Ectodermal cell (in vitro differentiated cells): ENCODE results near the gene FLVCR2.

Source experiments
- H3K27ac ChIP-seq: 2 replicates; pipeline ENCODE4 v1.7.0; 2013; ENCODE audit warnings: mild to moderate bottlenecking, low read depth, low read length; ENCODE audit not compliant: insufficient read depth, poor library complexity, severe bottlenecking
- H3K27me3 ChIP-seq: 2 replicates; pipeline ENCODE4 v1.7.0; 2013; ENCODE audit warnings: mild to moderate bottlenecking, low read length; ENCODE audit not compliant: insufficient read depth, control insufficient read depth, poor library complexity, severe bottlenecking
- H3K36me3 ChIP-seq: one replicate; pipeline ENCODE4 v1.7.0; 2013; ENCODE audit warnings: low read length; ENCODE audit not compliant: control insufficient read depth, insufficient read depth
- H3K4me1 ChIP-seq: one replicate; pipeline ENCODE4 v1.7.0; 2013; ENCODE audit warnings: low read length; ENCODE audit not compliant: control insufficient read depth, insufficient read depth
- H3K4me3 ChIP-seq: 2 replicates; pipeline ENCODE4 v1.7.0; 2013; ENCODE audit warnings: low read depth, low read length, control low read depth; ENCODE audit not compliant: insufficient read depth
- H3K9me3 ChIP-seq: 2 replicates; pipeline ENCODE4 v1.7.0; 2013; ENCODE audit warnings: mild to moderate bottlenecking, low read length, moderate library complexity; ENCODE audit not compliant: control insufficient read depth
- WGBS, 2 experiments: methylation state at CpG; one replicate each; pipeline ENCODE4 v1.1.7; 2013; ENCODE audit warnings: missing lambda C conversion rate in 2 of 2; 5-methylcytosine and 5-hydroxymethylcytosine counted together

Gene FLVCR2

GRCh38 chr14:75553761-75554364 is 24.6 kb upstream of the FLVCR2 start:
- no peaks in the 10 kb centered on the region for H3K9me3 ChIP-seq
- H3K4me3 ChIP-seq: no peak overlapping the region
- H3K27ac ChIP-seq: no peak overlapping the region
- H3K4me1 ChIP-seq: no peaks in the 10 kb centered on the region
- no peaks in the 10 kb centered on the region for H3K27me3 ChIP-seq
- H3K36me3 ChIP-seq: no peaks in the 10 kb centered on the region
- 67 to 75% methylated on average over 4 of the region's 4 CpGs for WGBS, 2 experiments

- Histone ChIP-seq H3K9me3 (no peaks in the 10 kb centered on the region), H3K4me1 (no peaks in the 10 kb centered on the region), H3K27me3 (no peaks in the 10 kb centered on the region), H3K36me3 (no peaks in the 10 kb centered on the region), H3K4me3 (no peak overlapping the region), H3K27ac (no peak overlapping the region)
- 45 to 48% methylated on average over 2 of the region's 2 CpGs for WGBS, 2 experiments
Measured at GRCh38 chr14:75554482-75554881, 23.9 kb upstream of the FLVCR2 start.

GRCh38 chr14:75558440-75558839 is 20.0 kb upstream of the FLVCR2 start:
- no peak overlapping the region for H3K27ac ChIP-seq
- H3K36me3 ChIP-seq: no peaks in the 10 kb centered on the region
- no peaks in the 10 kb centered on the region for H3K27me3 ChIP-seq
- 92 to 94% methylated on average over 5 of the region's 5 CpGs for WGBS, 2 experiments
- H3K4me3 ChIP-seq: no peak overlapping the region
- H3K4me1 ChIP-seq: no peaks in the 10 kb centered on the region
- no peaks in the 10 kb centered on the region for H3K9me3 ChIP-seq

- H3K4me3 ChIP-seq: no peak overlapping the region
- no peaks in the 10 kb centered on the region for H3K9me3 ChIP-seq
- no peaks in the 10 kb centered on the region for H3K27me3 ChIP-seq
- H3K4me1 ChIP-seq: no peaks in the 10 kb centered on the region
- no peaks in the 10 kb centered on the region for H3K36me3 ChIP-seq
- WGBS, 2 experiments: 86 to 94% methylated on average over 6 of the region's 6 CpGs
- H3K27ac ChIP-seq: no peak overlapping the region
Measured at GRCh38 chr14:75559045-75559444, 19.4 kb upstream of the FLVCR2 start.

- Histone ChIP-seq H3K4me3 (no peak overlapping the region), H3K27me3 (no peaks in the 10 kb centered on the region), H3K4me1 (no peaks in the 10 kb centered on the region), H3K27ac (no peak overlapping the region), H3K36me3 (no peaks in the 10 kb centered on the region), H3K9me3 (no peaks in the 10 kb centered on the region)
- 87 to 90% methylated on average over 6 of the region's 6 CpGs for WGBS, 2 experiments
Measured at GRCh38 chr14:75559451-75560222, 18.8 kb upstream of the FLVCR2 start.

GRCh38 chr14:75561013-75561432 is 17.4 kb upstream of the FLVCR2 start:
- H3K36me3 ChIP-seq: no peaks in the 10 kb centered on the region
- H3K9me3 ChIP-seq: no peaks in the 10 kb centered on the region
- no peaks in the 10 kb centered on the region for H3K4me1 ChIP-seq
- no peak overlapping the region for H3K27ac ChIP-seq
- WGBS, 2 experiments: 4 to 6% methylated on average over 6 of the region's 6 CpGs
- no peak overlapping the region for H3K4me3 ChIP-seq
- H3K27me3 ChIP-seq: no peaks in the 10 kb centered on the region

- 80% methylated on average over 7 of the region's 7 CpGs for WGBS, 2 experiments
- no peaks in the 10 kb centered on the region for H3K27me3 ChIP-seq
- H3K36me3 ChIP-seq: no peaks in the 10 kb centered on the region
- no peaks in the 10 kb centered on the region for H3K4me1 ChIP-seq
- no peak overlapping the region for H3K27ac ChIP-seq
- no peak overlapping the region for H3K4me3 ChIP-seq
- no peaks in the 10 kb centered on the region for H3K9me3 ChIP-seq
Measured at GRCh38 chr14:75562089-75562488, 16.3 kb upstream of the FLVCR2 start.

GRCh38 chr14:75562489-75562888 is 15.9 kb upstream of the FLVCR2 start:
- Histone ChIP-seq H3K27ac (no peak overlapping the region), H3K27me3 (no peaks in the 10 kb centered on the region), H3K36me3 (no peaks in the 10 kb centered on the region), H3K4me3 (no peak overlapping the region), H3K9me3 (no peaks in the 10 kb centered on the region), H3K4me1 (no peaks in the 10 kb centered on the region)
- 81 to 89% methylated on average over 4 of the region's 4 CpGs for WGBS, 2 experiments

GRCh38 chr14:75563931-75564330 is 14.5 kb upstream of the FLVCR2 start:
- Histone ChIP-seq H3K4me1 (no peaks in the 10 kb centered on the region), H3K4me3 (no peak overlapping the region), H3K36me3 (no peaks in the 10 kb centered on the region), H3K27me3 (no peaks in the 10 kb centered on the region), H3K9me3 (no peaks in the 10 kb centered on the region), H3K27ac (no peak overlapping the region)
- 91 to 93% methylated on average over 4 of the region's 4 CpGs for WGBS, 2 experiments

- no peaks in the 10 kb centered on the region for H3K27me3 ChIP-seq
- H3K36me3 ChIP-seq: no peaks in the 10 kb centered on the region
- no peaks in the 10 kb centered on the region for H3K4me1 ChIP-seq
- H3K9me3 ChIP-seq: no peaks in the 10 kb centered on the region
- H3K4me3 ChIP-seq: no peak overlapping the region
- H3K27ac ChIP-seq: no peak overlapping the region
- 83 to 85% methylated on average over 5 of the region's 5 CpGs for WGBS, 2 experiments
Measured at GRCh38 chr14:75565056-75565455, 13.4 kb upstream of the FLVCR2 start.
